ENCODE measurements around the gene SMARCAL1. TPM values are rescaled to one million over a fixed set of nuclear protein-coding genes. Genes with fewer than 3 reads are reported as not detected.

Gene SMARCAL1
- total RNA-seq, 6 experiments from 2014 or later = 6.1 to 11.0 (median 7.9) TPM

DNA sequence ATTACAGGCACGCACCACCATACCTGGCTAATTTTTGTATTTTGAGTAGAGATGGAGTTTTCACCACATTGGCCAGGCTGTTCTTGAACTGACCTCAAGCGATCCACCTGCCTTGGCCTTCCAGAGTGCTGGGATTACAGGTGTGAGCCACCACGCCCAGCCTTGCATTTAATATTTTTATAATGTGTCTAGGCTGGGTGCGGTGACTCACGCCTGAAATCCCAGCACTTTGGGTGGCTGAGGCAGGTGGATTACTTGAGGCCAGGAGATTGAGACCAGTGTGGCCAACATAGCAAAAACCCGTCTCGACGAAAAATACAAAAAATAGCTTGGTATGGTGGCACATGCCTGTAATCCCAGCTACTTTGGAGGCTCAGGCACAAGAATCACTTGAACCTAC is 89.6 kb downstream of the SMARCAL1 start:
- 88% methylated on average over 5 of the region's 8 CpGs for WGBS (ENCODE audit: insufficient coverage, low coverage, low lambda C conversion rate, missing lambda C conversion rate)
- H3K4me1 ChIP-seq = peaks cover 0 to 16% (median 7%) of the 10 kb centered on the region in 4 donors
- intact Hi-C loops (cut with DNase I) = no loop called here
- no peak for TF ChIP-seq POLR2A (IDR thresholded peaks at IDR 0.05)
- no peak for TF ChIP-seq CTCF (IDR thresholded peaks at IDR 0.05)
- DNase-seq (no peak), ATAC-seq (no peak)
- peaks cover 8 to 50% (median 26%) of the 10 kb centered on the region in 4 donors for H3K36me3 ChIP-seq
- H3K4me3 ChIP-seq = no peak overlapping the region
- no peaks in the 10 kb centered on the region for H3K9me3 ChIP-seq
- no peaks in the 10 kb centered on the region for H3K27me3 ChIP-seq
- no peak overlapping the region for H3K27ac ChIP-seq

DNA sequence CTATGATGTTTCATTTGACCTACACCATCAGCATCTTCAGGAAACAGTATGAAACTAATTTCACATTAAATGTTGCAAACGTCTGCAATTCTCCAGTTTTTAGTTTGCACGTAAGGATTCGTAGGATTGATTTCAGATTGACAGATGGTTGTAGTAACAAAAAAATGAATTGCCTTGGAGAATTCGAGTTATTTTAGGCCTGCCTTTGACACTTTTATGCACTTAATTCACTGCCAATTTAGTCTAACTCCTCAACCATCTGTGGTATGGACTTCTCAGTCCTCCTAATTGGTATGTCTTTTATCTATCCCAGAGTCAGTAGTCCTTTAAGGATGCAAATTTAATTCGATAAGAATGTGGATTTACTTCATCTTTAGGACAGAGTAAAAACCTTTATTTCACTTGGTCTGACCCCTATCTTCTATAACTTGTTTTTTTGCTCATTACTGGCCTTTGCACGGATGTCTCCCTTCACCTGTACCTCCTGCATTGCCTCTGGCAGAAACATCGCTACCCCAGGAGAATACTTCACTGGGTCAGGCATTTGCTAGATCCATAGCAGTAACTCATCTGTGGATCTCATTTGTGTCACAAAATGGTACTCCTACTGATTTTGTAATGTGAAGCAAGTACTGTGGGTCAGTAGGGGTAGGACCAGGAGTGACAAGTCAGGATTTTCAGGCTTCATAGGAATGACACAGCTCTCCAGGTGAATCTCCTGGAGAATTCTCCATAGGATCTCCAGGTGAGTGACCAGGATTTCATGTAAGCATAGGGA is 90.3 kb downstream of the SMARCAL1 start:
- no peaks in the 10 kb centered on the region for H3K27me3 ChIP-seq
- no peak for TF ChIP-seq POLR2A (IDR thresholded peaks at IDR 0.05)
- no peak for TF ChIP-seq CTCF (IDR thresholded peaks at IDR 0.05)
- peaks cover 0 to 14% (median 7%) of the 10 kb centered on the region in 4 donors for H3K4me1 ChIP-seq
- no peak overlapping the region for H3K27ac ChIP-seq
- no peak overlapping the region for H3K4me3 ChIP-seq
- DNase-seq = no peak
- WGBS (ENCODE audit: insufficient coverage, low coverage, low lambda C conversion rate, missing lambda C conversion rate) = 83% methylated on average over 7 of the region's 7 CpGs
- peaks cover 8 to 50% (median 26%) of the 10 kb centered on the region in 4 donors for H3K36me3 ChIP-seq
- H3K9me3 ChIP-seq = no peaks in the 10 kb centered on the region
- ATAC-seq = no peak
- intact Hi-C loops (cut with DNase I) = no loop called here

- no peak for DNase-seq
- Histone ChIP-seq H3K36me3 (peaks cover 8 to 50% (median 26%) of the 10 kb centered on the region in 4 donors), H3K27ac (no peak overlapping the region), H3K4me3 (no peak overlapping the region), H3K4me1 (peaks cover 0 to 14% (median 5%) of the 10 kb centered on the region in 4 donors), H3K27me3 (no peaks in the 10 kb centered on the region), H3K9me3 (no peaks in the 10 kb centered on the region)
- ATAC-seq = no peak
- intact Hi-C loops (cut with DNase I) = no loop called here
- TF ChIP-seq CTCF (IDR thresholded peaks at IDR 0.05) (no peak), POLR2A (IDR thresholded peaks at IDR 0.05) (no peak)
- WGBS (ENCODE audit: insufficient coverage, low coverage, low lambda C conversion rate, missing lambda C conversion rate) = 88% methylated on average over 6 of the region's 6 CpGs
Measured at GRCh38 chr2:216503159-216503629, 90.9 kb downstream of the SMARCAL1 start.

DNA sequence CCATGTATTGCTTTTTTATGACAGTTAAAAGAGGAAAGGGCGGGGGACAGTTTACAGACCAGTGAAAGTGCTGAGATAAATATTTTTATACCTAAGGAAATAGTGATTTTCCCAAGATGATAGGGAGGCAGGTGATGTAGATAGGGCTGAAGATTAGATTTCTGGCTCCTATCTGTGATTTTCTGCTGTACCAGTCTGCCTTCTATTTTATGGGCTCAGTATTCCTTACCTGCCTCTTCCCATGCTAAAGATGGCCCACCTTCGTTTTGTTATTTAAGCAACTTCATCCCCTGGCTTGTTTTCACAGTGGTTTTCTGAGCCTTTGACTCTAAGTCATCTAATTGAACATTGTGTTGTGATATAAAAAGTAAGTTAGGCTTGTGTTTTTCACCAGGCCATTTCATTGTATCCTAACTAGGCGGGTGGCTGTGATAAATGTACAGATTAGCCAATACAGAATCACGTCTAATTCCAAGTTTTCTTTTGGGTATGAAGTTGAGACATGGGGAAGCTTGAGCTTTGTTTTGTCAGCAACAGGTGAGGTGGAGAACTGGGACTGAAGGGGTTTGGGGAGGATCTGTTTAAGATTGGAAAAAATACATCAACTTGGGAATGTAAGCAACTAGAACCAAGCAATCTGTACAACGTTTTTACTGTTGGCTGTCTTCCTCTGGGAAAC is 91.6 kb downstream of the SMARCAL1 start:
- peaks cover 0 to 14% (median 5%) of the 10 kb centered on the region in 4 donors for H3K4me1 ChIP-seq
- H3K9me3 ChIP-seq = no peaks in the 10 kb centered on the region
- WGBS (ENCODE audit: insufficient coverage, low coverage, low lambda C conversion rate, missing lambda C conversion rate) = 60% methylated on average over 5 of the region's 5 CpGs
- H3K4me3 ChIP-seq = no peak overlapping the region
- H3K27me3 ChIP-seq = no peaks in the 10 kb centered on the region
- TF ChIP-seq POLR2A (IDR thresholded peaks at IDR 0.05) (no peak), CTCF (IDR thresholded peaks at IDR 0.05) (no peak)
- intact Hi-C loops (cut with DNase I) = no loop called here
- ATAC-seq (no peak), DNase-seq (no peak)
- peaks cover 8 to 50% (median 26%) of the 10 kb centered on the region in 4 donors for H3K36me3 ChIP-seq
- no peak overlapping the region for H3K27ac ChIP-seq

All from right lobe of liver (tissue), 6 donors.